ELF-1 (cell line): ENCODE data around the gene UNK.
A peak's percentile ranks its signal among the peaks of the same experiment; 100 is the strongest.

Experiments
- DNase-seq: peaks from one replicate; pipeline ENCODE4 v3.0.0-alpha.2; 2016; ENCODE audit warnings: low read depth, low spot score

The UNK gene

DNA sequence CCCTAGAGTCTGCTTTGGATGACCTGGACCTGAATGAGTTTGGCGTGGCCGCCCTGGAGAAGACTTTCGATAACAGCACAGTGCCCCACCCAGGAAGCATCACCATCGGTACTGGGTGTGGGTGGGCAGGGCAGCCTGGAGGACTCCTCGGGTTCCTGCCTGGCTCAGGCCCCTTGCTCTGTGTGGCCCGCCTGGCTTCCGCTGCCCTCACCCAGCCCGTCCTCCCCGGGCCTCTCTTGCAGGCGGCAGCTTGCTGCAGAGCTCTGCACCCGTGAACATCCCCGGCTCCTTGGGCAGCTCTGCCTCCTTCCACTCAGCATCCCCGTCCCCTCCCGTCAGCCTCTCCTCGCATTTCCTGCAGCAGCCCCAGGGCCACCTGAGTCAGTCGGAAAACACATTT lies 35.1 kb downstream of the UNK start:
- no peak for DNase-seq

DNA sequence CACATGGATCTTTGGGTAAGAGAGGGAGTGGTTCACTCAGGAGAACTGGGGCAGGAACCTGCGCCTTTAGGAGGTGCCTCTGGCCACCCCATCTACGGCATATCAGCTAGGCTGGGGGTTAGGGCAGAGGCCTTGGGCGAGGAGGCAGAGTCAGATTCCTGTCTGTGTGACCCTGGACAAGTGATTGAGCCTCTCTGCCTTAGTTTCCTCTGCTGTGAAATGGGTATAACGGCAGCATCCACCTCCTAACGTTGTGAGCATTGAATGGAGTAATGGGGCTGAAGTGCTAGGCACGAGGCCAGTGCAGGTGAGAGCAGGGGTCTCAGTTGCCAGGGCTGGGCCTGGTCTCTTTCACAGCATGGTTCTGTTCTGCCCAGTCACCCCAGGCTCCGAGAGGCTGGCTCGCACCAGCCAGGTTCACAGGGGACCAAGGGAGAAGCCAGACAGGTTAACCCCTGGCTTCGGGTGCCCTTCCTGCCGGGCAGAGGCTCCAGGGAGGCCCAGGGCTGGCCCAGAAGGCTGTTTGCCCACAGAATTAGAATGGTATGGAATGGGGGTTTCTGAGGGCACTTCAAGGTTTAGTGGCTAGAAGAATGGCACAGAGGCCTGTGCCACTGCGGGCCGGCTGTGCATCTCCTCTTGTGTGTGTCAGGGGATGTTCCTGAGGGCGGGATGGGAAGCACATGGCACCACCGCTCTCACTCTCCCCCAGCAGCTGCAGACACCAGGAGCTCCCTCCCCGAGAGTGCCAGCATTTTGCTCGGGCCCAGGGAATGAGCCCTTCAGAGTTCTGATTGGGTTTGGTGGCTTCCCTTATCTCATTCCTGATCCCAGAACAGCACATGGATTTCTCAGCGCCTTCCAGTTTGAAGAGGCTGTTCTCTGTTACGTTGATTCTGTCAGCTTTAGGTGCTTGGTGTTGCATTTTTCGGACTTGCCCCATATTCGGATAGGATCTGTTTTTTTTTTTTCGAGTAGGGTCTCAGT lies 35.8 kb downstream of the UNK start:
- DNase-seq: no peak

GRCh38 chr17:75821552-75821951 lies 36.9 kb downstream of the UNK start:
- DNase-seq: no peak

DNA sequence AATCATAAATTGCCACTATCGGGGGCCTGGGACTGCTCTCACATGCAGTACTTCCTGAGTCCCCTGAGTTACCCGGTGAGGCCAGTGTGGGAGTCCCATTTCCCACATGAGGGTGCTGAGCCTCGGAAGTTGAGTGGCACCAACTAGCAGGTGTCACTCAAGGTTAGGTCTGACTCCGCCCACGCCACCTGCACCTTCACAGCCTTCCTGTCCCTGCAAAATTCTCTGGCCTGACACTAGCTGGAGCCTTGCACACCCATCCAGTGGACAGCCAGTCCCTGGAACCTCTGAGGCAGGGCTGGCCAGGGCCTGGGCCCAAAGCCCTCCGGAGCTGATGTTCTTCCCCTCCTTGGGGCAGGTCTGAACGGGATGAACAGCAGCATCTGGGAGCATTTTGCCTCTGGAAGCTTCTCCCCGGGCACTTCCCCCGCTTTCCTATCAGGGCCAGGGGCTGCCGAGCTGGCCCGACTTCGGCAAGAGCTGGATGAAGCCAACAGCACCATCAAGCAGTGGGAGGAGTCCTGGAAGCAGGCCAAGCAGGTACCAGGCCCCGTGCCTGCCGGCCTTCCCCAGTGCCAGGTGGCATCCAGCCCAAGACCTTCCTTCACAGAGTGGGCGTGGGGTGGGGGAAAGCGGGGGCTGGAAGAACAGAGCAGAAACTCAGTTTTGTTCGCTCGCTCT lies 37.7 kb downstream of the UNK start:
- no peak for DNase-seq

DNA sequence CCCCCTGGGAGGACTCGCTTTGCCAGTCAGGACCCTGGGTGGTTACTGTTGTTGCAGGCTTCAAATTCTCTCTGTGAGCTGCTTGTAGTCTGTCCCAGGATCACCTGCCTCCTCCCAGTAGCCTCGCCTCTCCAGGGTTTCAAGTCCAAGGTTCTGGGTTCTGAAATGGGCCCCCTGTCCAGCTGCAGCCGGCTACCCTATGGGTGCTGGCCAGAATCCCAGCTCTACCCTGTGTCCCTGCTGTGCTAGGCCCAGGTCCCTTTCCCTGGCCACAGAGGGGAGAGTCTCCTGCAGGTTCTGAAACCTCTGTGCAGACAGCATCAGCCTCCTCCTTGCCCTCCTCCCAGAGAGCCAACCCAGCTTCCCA lies 38.2 kb downstream of the UNK start:
- no peak for DNase-seq

DNA sequence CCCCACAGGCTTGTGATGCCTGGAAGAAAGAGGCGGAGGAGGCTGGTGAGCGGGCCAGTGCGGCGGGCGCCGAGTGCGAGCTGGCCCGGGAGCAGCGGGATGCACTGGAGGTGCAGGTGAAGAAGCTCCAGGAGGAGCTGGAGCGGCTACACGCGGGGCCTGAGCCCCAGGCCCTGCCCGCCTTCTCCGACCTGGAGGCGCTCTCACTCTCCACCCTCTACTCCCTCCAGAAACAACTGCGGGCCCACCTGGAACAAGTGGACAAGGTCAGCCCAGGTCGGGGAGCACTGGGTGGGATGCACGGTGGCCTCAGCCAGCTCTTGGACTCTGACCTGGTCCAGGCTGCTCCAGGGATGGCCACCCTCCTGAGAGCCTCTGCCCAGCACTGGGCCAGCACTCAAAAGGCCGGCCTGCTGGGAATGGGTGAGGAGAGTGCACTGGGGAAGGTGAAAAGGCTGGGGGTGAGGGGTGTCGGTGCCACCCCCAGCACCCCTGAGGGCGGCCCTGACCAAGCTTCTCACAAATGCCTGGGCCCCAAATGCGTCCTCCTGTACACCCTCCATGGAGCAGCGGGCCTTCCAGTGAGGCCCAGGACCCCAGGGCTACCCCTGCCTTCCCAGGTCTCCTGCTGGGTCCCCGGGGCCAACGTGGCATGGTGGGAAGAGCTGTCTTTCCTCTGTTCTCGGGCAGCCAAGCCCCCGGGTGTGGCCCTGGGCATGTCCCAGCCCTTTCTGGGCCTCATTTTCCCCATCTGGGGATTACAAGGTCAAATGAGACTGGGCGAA lies 38.8 kb downstream of the UNK start:
- DNase-seq: no peak

- DNase-seq: no peak
Observed at GRCh38 chr17:75824050-75824552, 39.5 kb downstream of the UNK start.

DNA sequence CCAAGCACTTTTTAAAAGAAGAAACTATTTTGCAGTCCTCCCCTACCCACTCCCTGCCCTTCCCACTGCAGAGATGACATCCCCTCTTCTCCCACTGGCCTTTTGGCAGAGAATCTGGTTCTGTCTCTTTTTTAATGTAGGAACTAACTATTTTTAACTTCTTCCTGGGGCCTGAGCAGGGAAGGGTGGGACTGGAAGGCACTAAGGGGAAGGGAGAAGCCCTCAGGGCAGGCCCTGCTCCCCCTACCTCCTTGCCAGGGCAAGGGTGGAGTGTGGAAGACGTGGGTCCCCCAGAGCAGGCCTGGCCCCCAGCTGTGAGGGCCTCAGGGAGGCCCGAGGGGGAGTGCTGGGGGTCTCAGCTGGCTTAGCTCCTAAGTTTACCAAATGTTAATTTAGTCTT lies 40.1 kb downstream of the UNK start:
- DNase-seq: no peak

- no peak for DNase-seq
Observed at GRCh38 chr17:75825149-75825552, 40.5 kb downstream of the UNK start.

- no peak for DNase-seq
Observed at GRCh38 chr17:75825748-75826370, 41.3 kb downstream of the UNK start.

DNA sequence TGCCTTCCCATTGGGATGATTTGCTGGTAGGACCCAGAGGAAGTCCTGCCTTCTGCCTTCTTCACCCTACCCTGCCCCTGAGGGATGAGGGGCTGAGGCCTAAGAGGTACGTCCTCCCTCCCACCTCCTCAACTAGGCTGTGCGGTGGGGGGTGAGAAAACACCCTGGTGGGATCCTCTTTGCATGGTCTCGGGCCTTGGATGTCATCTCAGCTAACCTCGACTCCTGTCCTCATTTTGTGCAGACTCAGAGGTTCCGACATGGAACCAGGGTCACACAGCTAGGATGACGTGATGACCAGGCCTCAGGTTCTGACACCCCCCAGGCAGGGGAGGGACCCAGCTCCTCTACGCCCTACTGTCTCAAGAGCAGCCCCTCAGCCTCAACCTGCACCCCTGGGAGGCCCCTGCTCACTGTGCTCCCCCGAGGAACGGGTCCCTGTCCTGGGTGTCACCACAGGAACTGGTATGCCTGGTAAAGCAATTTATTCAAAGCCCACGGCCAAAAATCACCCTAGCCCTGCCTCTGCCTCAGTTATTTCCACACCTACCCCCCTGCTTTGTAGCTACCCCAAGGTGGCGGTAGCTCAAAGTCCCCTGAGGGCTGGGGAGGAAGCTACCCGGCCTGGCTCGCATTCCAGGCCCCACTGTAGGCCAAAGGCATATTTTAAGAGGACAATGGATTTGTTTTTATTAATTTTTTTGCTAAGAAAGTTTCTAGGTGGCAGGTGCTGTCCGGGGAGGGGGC lies 42.1 kb downstream of the UNK start:
- peak; percentile 39 for DNase-seq

GRCh38 chr17:75827308-75828075 lies 42.9 kb downstream of the UNK start:
- peak; percentile 94 for DNase-seq

DNA sequence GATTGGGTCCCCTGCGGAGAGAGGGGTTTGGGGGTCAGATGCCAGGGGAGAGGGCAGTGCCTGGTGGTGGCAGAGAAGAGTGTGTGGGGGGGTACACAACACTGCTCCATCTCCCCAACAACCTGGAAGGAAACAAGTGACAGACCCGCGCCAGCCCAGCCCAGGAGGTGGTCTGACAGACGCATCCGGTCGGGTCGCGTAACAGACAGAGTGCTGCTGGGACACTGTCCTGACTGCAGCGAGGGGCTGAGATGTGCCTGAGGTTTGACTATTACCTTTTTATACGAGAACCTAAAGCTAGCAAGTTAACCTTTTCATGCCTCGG lies 43.4 kb downstream of the UNK start:
- no peak for DNase-seq

- DNase-seq: no peak
Observed at GRCh38 chr17:75828741-75829140, 44.1 kb downstream of the UNK start.

GRCh38 chr17:75829747-75830146 lies 45.1 kb downstream of the UNK start:
- no peak for DNase-seq

DNA sequence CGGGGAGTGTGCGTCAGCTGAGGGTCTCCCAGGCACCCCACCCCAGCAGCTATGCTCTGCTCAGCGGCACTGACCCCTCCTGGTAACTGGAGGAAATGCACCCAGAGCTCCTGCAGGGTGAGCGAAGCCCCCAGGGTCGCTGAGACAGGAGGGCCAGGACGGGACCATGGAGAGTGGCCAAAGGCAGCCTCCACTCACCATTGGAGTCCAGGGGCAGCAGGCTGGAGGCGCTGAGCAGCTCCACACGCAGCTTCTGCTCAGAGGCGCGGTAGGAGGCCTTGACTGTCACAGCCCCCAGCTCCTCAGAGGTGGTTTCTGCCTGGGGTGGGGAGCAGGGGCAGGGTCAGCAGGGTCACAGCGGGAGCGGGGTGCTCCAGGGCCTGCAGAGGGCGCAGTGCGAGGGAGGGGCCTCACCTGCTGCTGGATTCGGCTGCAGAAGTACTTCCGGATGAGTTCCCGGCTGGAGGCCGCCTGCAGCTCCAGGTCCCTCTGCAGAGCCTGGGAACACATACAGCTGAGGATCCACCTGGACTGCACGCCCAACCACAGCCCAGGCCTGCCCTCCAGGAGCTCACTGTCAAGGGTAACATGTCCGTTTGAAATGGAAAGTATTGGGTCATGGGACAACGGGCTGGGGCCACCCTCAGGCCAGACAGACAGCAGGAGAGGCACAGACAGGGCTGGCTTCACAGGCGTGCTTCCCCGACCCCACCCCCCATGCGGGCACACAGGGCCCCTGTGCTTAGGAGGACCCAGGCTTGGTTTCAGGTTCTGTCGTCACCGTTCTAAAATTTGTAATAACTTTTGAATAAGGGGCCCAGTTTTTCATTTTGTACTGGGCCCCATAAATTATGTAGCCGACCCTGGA lies 45.8 kb downstream of the UNK start:
- DNase-seq: peak; percentile 93

DNA sequence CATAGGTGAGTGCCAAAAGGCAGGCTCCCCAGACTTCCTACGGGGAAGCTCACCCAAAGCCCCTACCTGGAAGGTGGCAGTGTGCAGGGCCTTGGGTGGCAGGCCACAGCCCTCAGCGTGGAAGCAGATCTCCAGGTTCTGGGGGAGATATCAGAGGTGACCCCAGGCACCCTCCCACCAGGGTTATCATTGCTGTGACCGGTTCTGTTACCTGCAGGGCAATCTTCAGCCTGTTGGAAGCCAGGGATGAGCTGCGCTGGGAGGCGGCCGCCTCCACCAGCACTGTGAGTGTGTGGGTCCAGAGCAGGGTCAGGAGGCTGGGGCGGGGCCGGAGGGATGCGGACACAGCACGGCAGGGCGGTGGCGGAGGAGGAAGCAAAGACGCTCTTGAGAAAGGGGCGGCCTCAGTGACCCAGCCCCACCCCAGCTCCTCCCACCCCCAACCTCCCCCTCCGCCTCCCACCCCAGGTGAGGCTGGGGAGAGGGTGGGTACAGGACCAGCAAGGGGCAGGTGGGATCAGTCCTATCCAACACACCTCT lies 46.5 kb downstream of the UNK start:
- DNase-seq: peak; percentile 47

GRCh38 chr17:75832164-75832651 lies 47.6 kb downstream of the UNK start:
- DNase-seq: no peak
